Renal cortical epithelial cell (primary cell): ENCODE data around the gene TBR1. TPM values are rescaled to one million over a fixed set of nuclear protein-coding genes. Genes with fewer than 3 reads are reported as not detected.

ENCODE experiments used
- DNase-seq: peaks from one replicate; pipeline ENCODE4 v3.0.0-alpha.2; 2011; ENCODE audit warnings: low read depth
- total RNA-seq: library from RNA; depleted of rRNA; stranded (reverse); fragments of >200 nt; gene quantifications from 2 replicates; pipeline ENCODE4 v1.2.3, GENCODE V29; 2014

TBR1 gene
- total RNA-seq, 1 donor from 2014 or later, result under 0.01 TPM

DNA sequence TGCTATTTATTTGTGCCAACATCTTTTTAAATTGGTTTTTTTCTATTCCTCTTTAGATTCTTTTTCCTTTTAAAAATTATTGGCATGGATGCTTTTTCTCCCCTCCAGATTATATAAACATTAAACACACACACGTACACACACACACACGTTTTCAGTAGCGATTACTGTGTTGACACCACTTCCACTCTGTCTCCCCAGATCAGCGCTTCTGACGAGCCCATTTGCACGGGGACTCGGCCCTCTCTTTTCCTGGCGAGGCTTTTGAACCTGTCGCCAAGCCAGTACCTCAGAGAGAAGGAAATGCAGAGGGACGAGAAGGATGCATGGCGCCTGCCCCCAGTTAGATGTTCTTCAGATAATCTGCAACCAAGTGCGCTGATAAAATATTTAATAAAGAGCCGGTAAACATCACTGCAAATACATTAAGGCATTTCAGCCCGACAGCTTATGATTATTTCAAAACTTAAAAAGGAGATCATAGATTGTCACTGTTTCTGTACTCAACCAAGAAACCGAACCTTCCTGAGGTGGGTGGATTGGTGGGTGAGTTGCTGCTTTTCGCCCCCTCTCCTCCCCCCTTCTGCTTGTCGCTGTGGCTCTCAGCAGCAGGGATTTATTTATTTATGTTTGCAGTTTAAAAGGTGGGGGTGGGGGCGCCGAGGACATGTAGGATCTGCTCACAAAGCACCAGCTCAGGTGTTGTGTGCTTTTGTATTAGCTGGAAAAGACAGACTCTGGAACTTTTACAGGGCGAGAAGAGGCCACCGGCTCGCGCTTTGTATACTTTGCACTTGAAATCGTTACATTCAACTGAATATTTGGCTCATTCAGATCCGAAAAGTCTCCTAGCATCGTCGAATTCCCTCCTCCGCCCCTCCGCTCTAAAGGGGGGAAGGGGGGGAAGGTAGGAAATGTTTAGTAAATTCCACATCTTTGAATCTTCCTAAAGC lies 787 bp upstream of the TBR1 start:
- DNase-seq, result no peak

GRCh38 chr2:161416708-161417437 lies 776 bp downstream of the TBR1 start:
- DNase-seq, result no peak

- DNase-seq, result no peak
These were observed 1.6 kb downstream of the TBR1 start for GRCh38 chr2:161417438-161418274.

- no peak for DNase-seq
These were observed 2.2 kb downstream of the TBR1 start for GRCh38 chr2:161418275-161418714.

DNA sequence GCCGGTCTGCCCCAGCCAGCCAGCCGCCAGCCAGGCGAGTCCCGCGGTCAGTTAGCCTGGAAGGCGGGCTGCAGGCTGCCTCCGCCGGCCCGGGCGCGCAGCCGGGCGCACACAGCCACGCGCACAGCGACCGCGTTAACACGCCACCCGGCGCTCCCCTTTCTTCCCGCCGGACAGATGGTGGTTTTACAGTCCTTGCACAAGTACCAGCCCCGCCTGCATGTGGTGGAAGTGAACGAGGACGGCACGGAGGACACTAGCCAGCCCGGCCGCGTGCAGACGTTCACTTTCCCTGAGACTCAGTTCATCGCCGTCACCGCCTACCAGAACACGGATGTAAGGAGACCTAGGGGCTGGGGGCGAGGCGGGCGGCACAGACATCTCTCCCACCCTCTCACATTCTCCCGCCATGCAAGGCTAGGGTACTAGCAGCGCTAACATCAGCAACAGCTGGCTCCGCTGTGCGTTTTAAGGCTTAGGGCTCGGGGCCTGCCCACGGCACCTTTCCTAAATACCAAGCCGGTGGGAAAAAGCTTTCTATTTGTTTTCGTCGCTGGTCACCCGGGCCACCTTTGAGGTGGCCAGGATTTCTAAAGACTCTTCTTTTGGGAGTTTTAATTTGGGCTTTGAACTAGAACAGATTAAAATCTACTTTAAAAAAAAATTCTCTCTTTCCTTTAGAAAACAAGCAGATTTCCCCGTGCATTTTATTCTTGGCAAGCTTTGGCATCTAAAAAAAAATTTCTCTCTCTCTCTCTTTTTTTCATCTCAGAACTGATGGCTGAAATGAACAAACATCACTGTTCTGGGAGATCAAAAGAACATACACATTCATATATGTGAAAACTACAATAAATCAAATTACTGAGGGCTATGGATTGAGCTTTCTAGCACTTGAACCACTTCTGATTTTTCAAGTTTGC lies 2.9 kb downstream of the TBR1 start:
- no peak for DNase-seq

- no peak for DNase-seq
These were observed 3.6 kb downstream of the TBR1 start for GRCh38 chr2:161419638-161420190.

DNA sequence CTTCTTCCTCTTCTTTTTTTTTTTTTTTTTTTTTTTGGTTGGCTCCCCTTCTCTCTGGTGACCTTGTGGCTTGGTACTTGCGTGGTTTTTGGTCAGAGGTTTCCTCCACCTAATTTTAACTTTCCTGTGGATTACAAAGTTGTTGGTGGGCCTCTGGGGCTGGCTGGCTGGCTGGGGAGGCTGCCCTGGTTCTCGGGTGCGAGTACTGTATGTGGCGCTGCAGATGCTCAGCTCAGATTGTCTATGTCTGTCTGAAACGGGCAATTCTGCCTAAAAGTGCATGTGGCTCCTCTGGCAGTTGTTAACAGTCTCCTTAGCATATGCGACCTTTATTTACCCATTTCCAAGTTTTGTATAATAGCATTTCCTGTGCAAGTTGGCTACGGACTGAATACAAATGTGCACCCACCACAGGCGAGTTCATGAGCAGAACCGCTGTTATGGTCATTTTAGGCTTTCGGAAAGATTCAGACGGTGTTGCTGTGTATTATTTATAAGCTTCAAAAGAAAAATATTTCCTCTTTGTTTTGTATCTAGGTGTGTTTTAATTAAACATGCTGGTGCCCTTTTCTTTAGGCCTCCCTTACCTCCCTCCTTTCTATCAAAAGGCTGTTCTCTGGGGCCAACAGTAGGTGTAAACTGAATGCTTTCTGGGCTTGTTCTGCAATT lies 4.4 kb downstream of the TBR1 start:
- no peak for DNase-seq

DNA sequence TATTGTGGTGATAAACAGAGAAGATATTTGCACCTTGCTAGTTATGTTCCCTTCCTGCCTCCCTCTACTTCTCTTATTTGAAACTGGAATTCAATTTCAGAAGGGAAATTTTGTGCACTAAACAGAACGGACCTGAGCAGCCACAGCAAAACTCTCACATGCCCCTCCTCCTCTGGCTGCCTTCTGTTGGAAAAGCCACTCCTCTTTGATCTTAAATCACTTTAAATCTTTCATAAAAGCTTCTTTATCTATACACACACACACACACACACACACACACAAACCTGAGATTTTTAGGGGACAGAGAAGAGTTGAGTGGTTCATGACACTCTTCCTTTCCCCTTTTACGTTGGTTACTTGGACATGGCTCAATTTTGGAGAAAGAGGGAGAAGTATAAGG lies 5.6 kb downstream of the TBR1 start:
- no peak for DNase-seq

GRCh38 chr2:161422816-161423403 lies 6.8 kb downstream of the TBR1 start:
- DNase-seq, result no peak

DNA sequence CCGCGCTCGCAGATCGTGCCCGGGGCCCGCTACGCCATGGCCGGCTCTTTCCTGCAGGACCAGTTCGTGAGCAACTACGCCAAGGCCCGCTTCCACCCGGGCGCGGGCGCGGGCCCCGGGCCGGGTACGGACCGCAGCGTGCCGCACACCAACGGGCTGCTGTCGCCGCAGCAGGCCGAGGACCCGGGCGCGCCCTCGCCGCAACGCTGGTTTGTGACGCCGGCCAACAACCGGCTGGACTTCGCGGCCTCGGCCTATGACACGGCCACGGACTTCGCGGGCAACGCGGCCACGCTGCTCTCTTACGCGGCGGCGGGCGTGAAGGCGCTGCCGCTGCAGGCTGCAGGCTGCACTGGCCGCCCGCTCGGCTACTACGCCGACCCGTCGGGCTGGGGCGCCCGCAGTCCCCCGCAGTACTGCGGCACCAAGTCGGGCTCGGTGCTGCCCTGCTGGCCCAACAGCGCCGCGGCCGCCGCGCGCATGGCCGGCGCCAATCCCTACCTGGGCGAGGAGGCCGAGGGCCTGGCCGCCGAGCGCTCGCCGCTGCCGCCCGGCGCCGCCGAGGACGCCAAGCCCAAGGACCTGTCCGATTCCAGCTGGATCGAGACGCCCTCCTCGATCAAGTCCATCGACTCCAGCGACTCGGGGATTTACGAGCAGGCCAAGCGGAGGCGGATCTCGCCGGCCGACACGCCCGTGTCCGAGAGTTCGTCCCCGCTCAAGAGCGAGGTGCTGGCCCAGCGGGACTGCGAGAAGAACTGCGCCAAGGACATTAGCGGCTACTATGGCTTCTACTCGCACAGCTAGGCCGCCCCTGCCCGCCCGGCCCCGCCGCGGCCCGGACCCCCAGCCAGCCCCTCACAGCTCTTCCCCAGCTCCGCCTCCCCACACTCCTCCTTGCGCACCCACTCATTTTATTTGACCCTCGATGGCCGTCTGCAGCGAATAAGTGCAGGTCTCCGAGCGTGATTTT lies 7.6 kb downstream of the TBR1 start:
- no peak for DNase-seq

- DNase-seq, result no peak
These were observed 8.3 kb downstream of the TBR1 start for GRCh38 chr2:161424394-161424769.

DNA sequence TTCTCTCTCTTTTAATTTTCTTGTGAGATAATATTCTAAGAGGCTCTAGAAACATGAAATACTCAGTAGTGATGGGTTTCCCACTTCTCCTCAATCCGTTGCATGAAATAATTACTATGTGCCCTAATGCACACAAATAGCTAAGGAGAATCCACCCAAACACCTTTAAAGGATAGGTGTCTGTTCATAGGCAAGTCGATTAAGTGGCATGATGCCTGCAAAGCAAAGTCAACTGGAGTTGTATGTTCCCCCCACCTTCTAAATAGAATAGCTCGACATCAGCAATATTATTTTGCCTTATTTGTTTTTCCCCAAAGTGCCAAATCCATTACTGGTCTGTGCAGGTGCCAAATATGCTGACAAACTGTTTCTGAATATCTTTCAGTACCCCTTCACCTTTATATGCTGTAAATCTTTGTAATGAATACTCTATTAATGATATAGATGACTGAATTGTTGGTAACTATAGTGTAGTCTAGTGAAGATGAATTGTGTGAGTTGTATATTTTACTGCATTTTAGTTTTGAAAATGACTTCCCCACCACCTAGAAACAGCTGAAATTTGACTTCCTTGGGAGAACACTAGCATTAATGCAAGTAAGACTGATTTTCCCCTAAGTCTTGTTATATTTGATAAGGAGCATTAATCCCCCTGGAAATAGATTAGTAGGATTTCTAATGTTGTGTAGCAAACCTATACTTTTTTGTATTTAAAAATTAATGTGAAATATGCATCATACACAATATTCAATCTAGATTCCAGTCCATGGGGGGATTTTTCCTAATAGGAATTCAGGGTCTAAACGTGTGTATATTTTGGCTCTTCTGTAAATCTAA lies 9.0 kb downstream of the TBR1 start:
- no peak for DNase-seq

DNA sequence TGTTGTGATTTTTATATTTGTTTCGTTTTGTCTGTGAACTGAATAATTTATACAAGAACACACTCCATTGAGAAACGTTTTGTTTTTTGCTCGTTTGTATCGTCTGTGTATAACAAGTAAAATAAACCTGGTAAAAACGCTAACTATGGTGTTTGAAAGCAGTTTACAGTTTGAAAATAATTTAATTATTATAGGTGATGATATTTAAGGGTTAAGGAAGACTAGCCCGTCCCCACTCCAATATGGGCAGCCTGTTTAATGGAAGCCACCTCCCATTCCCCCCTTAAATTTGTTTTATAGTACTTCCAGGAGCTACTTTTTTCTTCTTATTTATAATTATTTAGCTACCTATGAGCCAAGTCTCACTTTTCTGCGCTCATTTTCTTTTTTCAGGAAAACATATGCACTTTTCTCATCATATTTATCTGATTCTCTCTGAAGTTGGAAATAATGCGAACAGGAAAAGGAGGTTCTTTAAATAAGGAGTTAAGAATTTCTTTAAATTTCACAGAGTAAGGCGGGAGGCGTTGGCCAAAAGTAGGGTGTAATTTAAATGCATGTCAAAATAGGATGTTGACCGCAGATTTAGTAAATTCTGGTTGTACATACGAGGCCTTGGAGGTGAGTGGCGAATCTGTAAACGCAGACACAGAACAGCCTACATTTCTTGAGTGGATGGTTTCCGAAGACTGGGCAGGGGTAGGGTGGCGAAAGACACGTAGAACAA lies 9.8 kb downstream of the TBR1 start:
- DNase-seq, result no peak

GRCh38 chr2:161426455-161426921 lies 10.4 kb downstream of the TBR1 start:
- no peak for DNase-seq

- peak; percentile 15 for DNase-seq
These were observed 11.0 kb downstream of the TBR1 start for GRCh38 chr2:161426922-161427663.
